SK-N-SH (cell line): ENCODE data around the gene FAM120C. TPM values are rescaled to one million over a fixed set of nuclear protein-coding genes. Genes with fewer than 3 reads are reported as not detected.

Experiments
- CTCF ChIA-PET: fragments of 300-600, 350-600 bp; formaldehyde crosslinking; extraction: SDS; loops from one replicate; lab custom pipeline; 2021; lab: Yijun Ruan, JAX
- POLR2A ChIA-PET: fragments of 350-600 bp; sonication (Branson Sonifier 250); formaldehyde crosslinking; extraction: SDS; loops from one replicate; lab custom pipeline; 2020; ENCODE audit warnings: antibody characterized with exemption, inconsistent platforms; lab: Yijun Ruan, JAX
- DNase-seq: peaks from one replicate; pipeline ENCODE4 v3.0.0; 2012
- H2AFZ ChIP-seq: fragments of 200-600 bp; sonication (generic); 2 replicates; pipeline ENCODE4 v1.8.1; 2016; ENCODE audit warnings: antibody characterized with exemption, mild to moderate bottlenecking, low read depth
- H3F3A ChIP-seq: fragments of 200-600 bp; sonication (generic); replicated peaks from 2 replicates; pipeline ENCODE3; 2016; ENCODE audit warnings: antibody characterized with exemption, mild to moderate bottlenecking; ENCODE audit not compliant: insufficient read depth
- H3K27ac ChIP-seq, 2 experiments: fragments of 200-500 bp in 1 of 2; fragments of 200-600 bp in 1 of 2; sonication (Bioruptor generic) in 1 of 2; sonication (generic), shearing (Covaris generic) in 1 of 2; 2 replicates each; pipeline versions ENCODE4 v1.5.1 to v1.6.1; 2014 to 2016; ENCODE audit warnings: low read depth in 2 of 2, inconsistent platforms in 1 of 2, low read length in 1 of 2, mild to moderate bottlenecking in 1 of 2, mixed read lengths in 1 of 2
- H3K27me3 ChIP-seq: fragments of 200-600 bp; sonication (generic), shearing (Covaris generic); 2 replicates; pipeline ENCODE4 v1.6.1; 2016; ENCODE audit warnings: mixed run types; ENCODE audit not compliant: insufficient read depth
- H3K36me3 ChIP-seq, 2 experiments: fragments of 200-500 bp in 1 of 2; fragments of 200-600 bp in 1 of 2; sonication (Bioruptor generic) in 1 of 2; sonication (generic) in 1 of 2; replicated peaks in 1 of 2; 2 replicates each; pipeline versions ENCODE3 to v1.5.1; 2014 to 2016; ENCODE audit warnings: low read length in 1 of 2, mild to moderate bottlenecking in 1 of 2; ENCODE audit not compliant: insufficient read depth in 2 of 2, control insufficient read depth in 1 of 2
- H3K4me1 ChIP-seq, 2 experiments: fragments of 200-500 bp in 1 of 2; fragments of 200-600 bp in 1 of 2; sonication (Bioruptor generic) in 1 of 2; sonication (generic), shearing (Covaris generic) in 1 of 2; 2 replicates each; pipeline versions ENCODE4 v1.5.1 to v1.6.1; 2014 to 2016; ENCODE audit warnings: low read depth in 1 of 2, low read length in 1 of 2, mixed run types in 1 of 2; ENCODE audit not compliant: insufficient read depth in 2 of 2, control insufficient read depth in 1 of 2
- H3K4me2 ChIP-seq: fragments of 200-600 bp; sonication (generic), shearing (Covaris generic); 2 replicates; pipeline ENCODE4 v1.6.1; 2017; ENCODE audit warnings: mixed run types
- H3K4me3 ChIP-seq, 2 experiments: fragments of 200-500 bp in 1 of 2; fragments of 200-600 bp in 1 of 2; sonication (Bioruptor generic) in 1 of 2; sonication (generic), shearing (Covaris generic) in 1 of 2; 2 replicates each; pipeline versions ENCODE4 v1.5.1 to v1.8.1; 2014 to 2016; ENCODE audit warnings: low read depth in 2 of 2, inconsistent platforms in 1 of 2, low read length in 1 of 2, mild to moderate bottlenecking in 1 of 2, mixed read lengths in 1 of 2, moderate library complexity in 1 of 2
- H3K79me2 ChIP-seq: fragments of 200-600 bp; sonication (generic); 2 replicates; pipeline ENCODE4 v1.8.1; 2017; ENCODE audit warnings: mild to moderate bottlenecking; ENCODE audit not compliant: insufficient read depth
- H3K9ac ChIP-seq: fragments of 200-600 bp; sonication (generic); 2 replicates; pipeline ENCODE4 v1.6.1; 2017; ENCODE audit warnings: mixed run types
- H3K9me2 ChIP-seq: fragments of 200-600 bp; sonication (generic); 2 replicates; pipeline ENCODE4 v1.6.1; 2017; ENCODE audit warnings: mixed run types
- H3K9me3 ChIP-seq: fragments of 200-600 bp; sonication (generic); 2 replicates; pipeline ENCODE4 v1.6.1; 2017; ENCODE audit warnings: mixed run types, mild to moderate bottlenecking, moderate library complexity
- H4K20me1 ChIP-seq: fragments of 200-600 bp; sonication (generic); 2 replicates; pipeline ENCODE4 v1.6.1; 2017; ENCODE audit warnings: mild to moderate bottlenecking, mixed run types; ENCODE audit not compliant: insufficient read depth
- CHD2 ChIP-seq: fragments of 150-350 bp; IDR thresholded peaks from 2 replicates; pipeline ENCODE4 v1.6.1; 2018; ENCODE audit warnings: low read length; ENCODE audit not compliant: partially characterized antibody
- FOSL2 ChIP-seq: IDR thresholded peaks from 2 replicates; pipeline ENCODE4 v1.4.0; 2012; ENCODE audit warnings: low read depth, mild to moderate bottlenecking, moderate library complexity, borderline replicate concordance
- FOXM1 ChIP-seq: IDR thresholded peaks from 2 replicates; pipeline ENCODE4 v1.4.0; 2012; ENCODE audit warnings: low read depth, mild to moderate bottlenecking
- NFIC ChIP-seq: IDR thresholded peaks from 2 replicates; pipeline ENCODE4 v1.4.0; 2012; ENCODE audit warnings: borderline replicate concordance
- POLR2AphosphoS5 ChIP-seq: IDR thresholded peaks from 2 replicates; pipeline ENCODE4 v1.6.1; 2012; ENCODE audit warnings: low read depth, low read length
- RAD21 ChIP-seq: IDR thresholded peaks from 2 replicates; pipeline ENCODE4 v1.6.1; 2012; ENCODE audit warnings: mild to moderate bottlenecking, low read length
- RCOR1 ChIP-seq: fragments of 150-350 bp; IDR thresholded peaks from 2 replicates; pipeline ENCODE4 v1.6.1; 2017; ENCODE audit warnings: antibody characterized with exemption, low read length
- RFX5 ChIP-seq: IDR thresholded peaks from 2 replicates; pipeline ENCODE4 v1.6.1; 2012; ENCODE audit warnings: mild to moderate bottlenecking, improper control_type of control experiment, low read length
- RXRA ChIP-seq: IDR thresholded peaks from 2 replicates; pipeline ENCODE4 v1.4.0; 2012; ENCODE audit warnings: low read depth, mild to moderate bottlenecking, borderline replicate concordance
- SIN3A ChIP-seq: IDR thresholded peaks from 2 replicates; pipeline ENCODE4 v1.6.1; 2012; ENCODE audit warnings: low read depth, mild to moderate bottlenecking, low read length, moderate library complexity, borderline replicate concordance
- SMC3 ChIP-seq: IDR thresholded peaks from 2 replicates; pipeline ENCODE4 v1.6.1; 2012; ENCODE audit warnings: low read depth, low read length, improper control_type of control experiment
- TEAD4 ChIP-seq: IDR thresholded peaks from 2 replicates; pipeline ENCODE4 v1.4.0; 2012; ENCODE audit warnings: mild to moderate bottlenecking, borderline replicate concordance; ENCODE audit not compliant: insufficient read depth
- YY1 ChIP-seq: IDR thresholded peaks from 2 replicates; pipeline ENCODE4 v1.4.0; 2012; ENCODE audit warnings: low read depth, mild to moderate bottlenecking
- WGBS: methylation state at CpG from one replicate; pipeline ENCODE4 v1.1.6; 2017; ENCODE audit warnings: low lambda C conversion rate; 5-methylcytosine and 5-hydroxymethylcytosine counted together
- polyA plus RNA-seq, 3 experiments: library from polyadenylated mRNA; depleted of rRNA; stranded (reverse); fragments of >200 nt; gene quantifications; 2 replicates each; pipeline ENCODE4 v1.2.3, GENCODE V29; 2012
- TF ChIP-seq, protein P1 (sequence below): IDR thresholded peaks from 2 replicates; pipeline ENCODE4; 2012
- TF ChIP-seq, protein P2 (sequence below): fragments of 150-350 bp; IDR thresholded peaks from 2 replicates; pipeline ENCODE4 v1.6.1; 2016; ENCODE audit warnings: mild to moderate bottlenecking, low read depth, low read length
- TF ChIP-seq, protein P3 (sequence below): fragments of 150-350 bp; IDR thresholded peaks from 2 replicates; pipeline ENCODE4 v1.6.1; 2017; ENCODE audit warnings: antibody characterized with exemption, low read length, low read depth, borderline replicate concordance

Gene FAM120C
- polyA plus RNA-seq, 1 of the 3 experiments (the other 2 are of a cell fraction), result 6.0 TPM

DNA sequence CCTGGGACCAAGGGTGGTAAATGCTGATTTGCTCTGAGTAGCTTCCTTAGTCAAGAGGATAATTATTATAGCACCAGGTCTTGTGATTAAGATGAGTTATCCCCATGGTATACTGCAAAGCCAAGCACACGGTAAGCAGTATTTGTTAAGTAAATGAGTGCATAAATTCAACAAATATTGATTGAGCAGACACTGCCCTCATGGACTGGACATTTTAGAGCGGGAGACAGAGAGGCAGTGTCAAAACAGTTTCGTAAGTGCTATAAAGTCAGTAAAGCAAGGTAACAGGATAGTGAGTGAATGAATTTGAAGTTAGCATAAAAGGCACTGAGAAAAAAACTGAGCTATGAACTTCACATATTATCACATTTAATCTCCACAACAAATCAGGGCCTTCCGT, 152.7 kb downstream of the FAM120C start:
- whole genome bisulfite sequencing, result 55% methylated on average over 4 of the region's 4 CpGs
- ChIA-PET POLR2A (no interaction called here), CTCF (no interaction called here)

DNA sequence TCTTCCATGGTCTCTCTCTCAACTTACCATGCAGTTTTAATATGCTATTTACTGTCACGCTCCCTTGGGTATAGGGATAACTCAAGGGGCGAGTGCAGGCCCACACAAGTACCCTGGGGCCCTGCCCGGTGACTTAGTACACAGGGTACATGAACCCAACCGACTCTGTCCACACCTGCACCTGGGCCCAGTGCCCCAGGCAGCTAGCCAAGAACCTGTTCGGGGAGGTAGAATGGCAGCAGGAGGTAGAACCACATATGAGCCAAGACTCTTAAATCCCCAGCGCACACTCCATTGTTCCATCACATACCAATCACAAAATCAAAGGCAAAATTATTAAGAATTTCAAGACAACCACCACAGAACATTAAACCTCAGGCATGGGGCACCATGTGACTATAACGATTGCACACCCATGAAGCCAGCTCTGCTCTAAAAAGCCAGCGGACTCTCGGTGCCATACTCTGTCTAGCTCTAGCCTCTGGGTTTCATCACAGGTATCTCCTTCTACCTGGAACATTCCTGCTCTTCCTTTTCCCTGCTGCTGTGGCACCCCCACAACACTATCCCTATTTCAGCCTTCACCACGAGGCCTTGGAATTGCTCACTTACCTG, 153.4 kb downstream of the FAM120C start:
- POLR2A ChIA-PET, result no interaction called here
- TF ChIP-seq YY1 (no peak), POLR2AphosphoS5 (no peak), FOSL2 (no peak), TEAD4 (no peak), FOXM1 (no peak), NFIC (no peak), SIN3A (no peak), RFX5 (no peak), RXRA (no peak), CHD2 (no peak), RAD21 (no peak), RCOR1 (no peak)
- TF ChIP-seq, protein P1, sequence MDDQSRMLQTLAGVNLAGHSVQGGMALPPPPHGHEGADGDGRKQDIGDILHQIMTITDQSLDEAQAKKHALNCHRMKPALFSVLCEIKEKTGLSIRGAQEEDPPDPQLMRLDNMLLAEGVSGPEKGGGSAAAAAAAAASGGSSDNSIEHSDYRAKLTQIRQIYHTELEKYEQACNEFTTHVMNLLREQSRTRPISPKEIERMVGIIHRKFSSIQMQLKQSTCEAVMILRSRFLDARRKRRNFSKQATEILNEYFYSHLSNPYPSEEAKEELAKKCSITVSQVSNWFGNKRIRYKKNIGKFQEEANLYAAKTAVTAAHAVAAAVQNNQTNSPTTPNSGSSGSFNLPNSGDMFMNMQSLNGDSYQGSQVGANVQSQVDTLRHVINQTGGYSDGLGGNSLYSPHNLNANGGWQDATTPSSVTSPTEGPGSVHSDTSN, result no peak
- TF ChIP-seq, protein P2, sequence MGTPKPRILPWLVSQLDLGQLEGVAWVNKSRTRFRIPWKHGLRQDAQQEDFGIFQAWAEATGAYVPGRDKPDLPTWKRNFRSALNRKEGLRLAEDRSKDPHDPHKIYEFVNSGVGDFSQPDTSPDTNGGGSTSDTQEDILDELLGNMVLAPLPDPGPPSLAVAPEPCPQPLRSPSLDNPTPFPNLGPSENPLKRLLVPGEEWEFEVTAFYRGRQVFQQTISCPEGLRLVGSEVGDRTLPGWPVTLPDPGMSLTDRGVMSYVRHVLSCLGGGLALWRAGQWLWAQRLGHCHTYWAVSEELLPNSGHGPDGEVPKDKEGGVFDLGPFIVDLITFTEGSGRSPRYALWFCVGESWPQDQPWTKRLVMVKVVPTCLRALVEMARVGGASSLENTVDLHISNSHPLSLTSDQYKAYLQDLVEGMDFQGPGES, result no peak
- no peak overlapping the region for H3K27ac ChIP-seq
- H3K9me2 ChIP-seq, result no peaks in the 10 kb centered on the region
- no peaks in the 10 kb centered on the region for H4K20me1 ChIP-seq
- no peaks in the 10 kb centered on the region for H3K27me3 ChIP-seq
- no peak overlapping the region for H3K4me2 ChIP-seq
- CTCF ChIA-PET, result interaction anchor here (0.7 kb wide), 1 partner anchor 13 kb away, joined by 3 read pairs; no protein-coding TSS in a partner anchor
- no peaks in the 10 kb centered on the region for H3K79me2 ChIP-seq
- no peaks in the 10 kb centered on the region for H3K9me3 ChIP-seq
- WGBS, result 56% methylated on average over 10 of the region's 10 CpGs
- no peak overlapping the region for H3K9ac ChIP-seq
- H3K4me1 ChIP-seq, result no peaks in the 10 kb centered on the region
- no peak overlapping the region for H2AFZ ChIP-seq
- DNase-seq, result no peak
- H3K36me3 ChIP-seq, result peaks cover 4 to 9% of the 10 kb centered on the region in 2 experiments
- H3K4me3 ChIP-seq, result no peak overlapping the region
- H3F3A ChIP-seq, result no peaks in the 10 kb centered on the region

More for the DNA sequence above, 152.7 kb downstream of the FAM120C start:
- Histone ChIP-seq H3K9me2 (no peaks in the 10 kb centered on the region), H3K27me3 (no peaks in the 10 kb centered on the region), H3K36me3 (peaks cover 4 to 9% of the 10 kb centered on the region in 2 experiments), H3K9me3 (no peaks in the 10 kb centered on the region), H3K27ac (no peak overlapping the region), H4K20me1 (no peaks in the 10 kb centered on the region), H3K9ac (no peak overlapping the region), H2AFZ (no peak overlapping the region), H3K4me1 (no peaks in the 10 kb centered on the region), H3K79me2 (no peaks in the 10 kb centered on the region), H3K4me3 (no peak overlapping the region), H3K4me2 (no peak overlapping the region), H3F3A (no peaks in the 10 kb centered on the region)
- TF ChIP-seq, protein P3, sequence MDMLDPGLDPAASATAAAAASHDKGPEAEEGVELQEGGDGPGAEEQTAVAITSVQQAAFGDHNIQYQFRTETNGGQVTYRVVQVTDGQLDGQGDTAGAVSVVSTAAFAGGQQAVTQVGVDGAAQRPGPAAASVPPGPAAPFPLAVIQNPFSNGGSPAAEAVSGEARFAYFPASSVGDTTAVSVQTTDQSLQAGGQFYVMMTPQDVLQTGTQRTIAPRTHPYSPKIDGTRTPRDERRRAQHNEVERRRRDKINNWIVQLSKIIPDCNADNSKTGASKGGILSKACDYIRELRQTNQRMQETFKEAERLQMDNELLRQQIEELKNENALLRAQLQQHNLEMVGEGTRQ, result no peak
- TF ChIP-seq TEAD4 (no peak), RXRA (no peak), RCOR1 (no peak), SMC3 (no peak)
- TF ChIP-seq, protein P1, result no peak
- DNase-seq, result no peak
